HepG2 (cell line): Measurements from ENCODE around the gene KDM6B. TPM values are rescaled to one million over a fixed set of nuclear protein-coding genes. Genes with fewer than 3 reads are reported as not detected.

Experiments used
- ATAC-seq: fragments of 200-7000 bp; cut with Tn5 transposase; 3 replicates; pipeline ENCODE4 v1.9.1; 2020; ENCODE audit warnings: mild to moderate bottlenecking, moderate library complexity
- BruUV-seq: library from RNA; stranded (reverse); fragments of 400-500 nt; replicated peaks from 2 replicates; lab custom pipeline; 2021; lab: Mats Ljungman, UMichigan
- CTCF ChIA-PET: fragments of 300-600 bp; formaldehyde crosslinking; extraction: SDS; loops from one replicate; lab custom pipeline; 2021; ENCODE audit warnings: low total read pairs, inconsistent platforms, low intra/inter-chr PET ratio; lab: Yijun Ruan, JAX
- POLR2A ChIA-PET: fragments of 350-600 bp; sonication (Branson Sonifier 250); formaldehyde crosslinking; loops from one replicate; lab custom pipeline; 2020; ENCODE audit warnings: antibody characterized with exemption, inconsistent platforms; lab: Yijun Ruan, JAX
- DNase-seq: peaks from one replicate; pipeline ENCODE4 v3.0.0-alpha.2; 2015; ENCODE audit warnings: low spot score
- FAIRE-seq: peaks from 3 replicates; lab custom pipeline; 2011; peaks lifted over from hg19 to GRCh38; lab: Jason Lieb, UNC
- H2AFZ ChIP-seq: one replicate; pipeline ENCODE4 v1.6.1; 2011; ENCODE audit warnings: low read length, inconsistent platforms
- H3K27ac ChIP-seq: fragments of 300-600 bp; 3 replicates; pipeline ENCODE4 v1.8.0; 2011; ENCODE audit warnings: mixed run types, mild to moderate bottlenecking, mixed read lengths, low read length, inconsistent platforms; ENCODE audit not compliant: insufficient read depth; ENCODE audit errors: extremely low read length
- H3K27me3 ChIP-seq, 2 experiments: fragments of 200-600 bp in 1 of 2; 2 replicates in 1 of 2; 3 replicates in 1 of 2; pipeline versions ENCODE4 v1.6.0 to v1.8.0; 2011; ENCODE audit warnings: low read length in 2 of 2, mild to moderate bottlenecking in 2 of 2, moderate library complexity in 2 of 2, inconsistent platforms in 1 of 2; ENCODE audit not compliant: insufficient read depth in 2 of 2, control insufficient read depth in 1 of 2
- H3K36me3 ChIP-seq, 2 experiments: fragments of 200-600 bp in 1 of 2; replicated peaks in 1 of 2; 2 replicates in 1 of 2; 3 replicates in 1 of 2; pipeline versions ENCODE4 v1.5.1 to v1.8.0; 2011; ENCODE audit warnings: low read length in 2 of 2, inconsistent platforms in 1 of 2; ENCODE audit not compliant: insufficient read depth in 2 of 2, control insufficient read depth in 1 of 2
- H3K4me1 ChIP-seq: 2 replicates; pipeline ENCODE4 v1.5.1; 2012; ENCODE audit warnings: low read length, inconsistent platforms; ENCODE audit not compliant: insufficient read depth
- H3K4me2 ChIP-seq: 2 replicates; pipeline ENCODE4 v1.6.0; 2011; ENCODE audit warnings: low read depth, low read length, inconsistent platforms
- H3K4me3 ChIP-seq, 3 experiments: fragments of 200-600 bp in 1 of 3; sonication (generic), shearing (Covaris generic) in 1 of 3; replicated peaks in 1 of 3; 2 replicates each; pipeline ENCODE4 v1.5.1; 2011 to 2016; ENCODE audit warnings: low read length in 3 of 3, inconsistent platforms in 2 of 3, low read depth in 2 of 3, mild to moderate bottlenecking in 2 of 3, control low read depth in 1 of 3, mixed read lengths in 1 of 3; ENCODE audit not compliant: insufficient read depth in 1 of 3
- H3K79me2 ChIP-seq: one replicate; pipeline ENCODE4 v1.6.1; 2011; ENCODE audit warnings: low read length, inconsistent platforms; ENCODE audit not compliant: insufficient read depth
- H3K9ac ChIP-seq: 2 replicates; pipeline ENCODE4 v1.6.0; 2011; ENCODE audit warnings: mild to moderate bottlenecking, low read depth, low read length, inconsistent platforms; ENCODE audit not compliant: insufficient read depth
- H3K9me3 ChIP-seq: 2 replicates; pipeline ENCODE4 v1.5.1; 2012; ENCODE audit warnings: mild to moderate bottlenecking, low read length
- H4K20me1 ChIP-seq: 2 replicates; pipeline ENCODE4 v1.6.0; 2011; ENCODE audit warnings: inconsistent platforms, mild to moderate bottlenecking, low read length, moderate library complexity; ENCODE audit not compliant: insufficient read depth
- GMEB2 ChIP-seq: IDR thresholded peaks from 2 replicates; pipeline ENCODE4 v1.6.1; 2016; ENCODE audit warnings: missing biosample characterization, missing genetic modification reagents, low read depth
- HES4 ChIP-seq: sonication (generic); formaldehyde crosslinking; IDR thresholded peaks from 2 replicates; pipeline ENCODE4 v1.9.0; 2021; ENCODE audit warnings: mild to moderate bottlenecking, missing genetic modification reagents, borderline replicate concordance
- HOXA5 ChIP-seq: sonication (generic); formaldehyde crosslinking; IDR thresholded peaks from 2 replicates; pipeline ENCODE4 v1.4.0; 2020; ENCODE audit warnings: missing genetic modification reagents
- MAF1 ChIP-seq: sonication (generic); formaldehyde crosslinking; IDR thresholded peaks from 2 replicates; pipeline ENCODE4 v1.5.0; 2020; ENCODE audit warnings: missing genetic modification reagents, borderline replicate concordance
- MBNL3 ChIP-seq: fragments of 250-450 bp; sonication (Bioruptor Pico); conservative IDR thresholded peaks from 2 replicates; pipeline ENCODE4 v1.8.0; 2022; ENCODE audit warnings: mild to moderate bottlenecking, inconsistent platforms
- MED8 ChIP-seq: sonication (generic); formaldehyde crosslinking; IDR thresholded peaks from 2 replicates; pipeline ENCODE4 v1.8.1; 2023; ENCODE audit warnings: mild to moderate bottlenecking, missing genetic modification reagents; ENCODE audit not compliant: insufficient replicate concordance
- SOX6 ChIP-seq, 2 experiments: fragments of 450-650 bp in 1 of 2; sonication (generic) in 1 of 2; formaldehyde crosslinking in 1 of 2; IDR thresholded peaks; 2 replicates each; pipeline versions ENCODE4 v1.4.0 to v1.6.1; 2017 to 2020; ENCODE audit warnings: antibody characterized with exemption in 1 of 2, mild to moderate bottlenecking in 1 of 2, missing genetic modification reagents in 1 of 2
- ZNF124 ChIP-seq: sonication (generic); formaldehyde crosslinking; IDR thresholded peaks from 2 replicates; pipeline ENCODE4 v1.4.0; 2020; ENCODE audit warnings: missing genetic modification reagents
- ZNF713 ChIP-seq: sonication (generic); formaldehyde crosslinking; IDR thresholded peaks from 2 replicates; pipeline ENCODE4 v1.4.0; 2020; ENCODE audit warnings: mild to moderate bottlenecking, missing genetic modification reagents
- ZNF772 ChIP-seq: sonication (generic); formaldehyde crosslinking; IDR thresholded peaks from 2 replicates; pipeline ENCODE4 v1.5.0; 2020; ENCODE audit warnings: mild to moderate bottlenecking, missing genetic modification reagents
- ZNF777 ChIP-seq: sonication (generic); formaldehyde crosslinking; IDR thresholded peaks from 2 replicates; pipeline ENCODE4 v1.4.0; 2020; ENCODE audit warnings: missing genetic modification reagents
- WGBS: methylation state at CpG from one replicate; pipeline ENCODE4 v1.1.6; 2017; ENCODE audit warnings: low lambda C conversion rate; 5-methylcytosine and 5-hydroxymethylcytosine counted together
- in situ Hi-C: cut with HindIII; loops from 2 replicates; pipeline ENCODE4 v1.10.0; 2017; ENCODE audit warnings: low pct_unique_long_range_greater_than_20kb; ENCODE audit not compliant: extremely low pct_ligation_motif_present
- intact Hi-C: fragments of 100-400 bp; cut with micrococcal nuclease; formaldehyde crosslinking; loops from one replicate; pipeline ENCODE4 v1.10.0; 2022; ENCODE audit not compliant: unreplicated experiment
- polyA plus RNA-seq, 8 experiments: library from polyadenylated mRNA; depleted of rRNA in 3 of 8; stranded (reverse) in 7 of 8; unstranded in 1 of 8; fragments of >200 nt; fragmentation: Illumina TruSeq in 4 of 8; extraction: Trizol in 4 of 8; gene quantifications; 2 replicates each; pipeline versions ENCODE4 v1.2.1 to v1.2.3, GENCODE V29; 2011 to 2016; ENCODE audit warnings: low read depth in 4 of 8, missing spikeins in 1 of 8, mixed read lengths in 1 of 8; ENCODE audit not compliant: insufficient read depth in 1 of 8
- total RNA-seq, 5 experiments: library from RNA; depleted of rRNA; stranded (reverse); fragments of >200 nt; fragmentation: Illumina TruSeq; extraction: Trizol; gene quantifications; 2 replicates each; pipeline ENCODE4 v1.2.3, GENCODE V29; 2016; ENCODE audit warnings: low read depth in 1 of 5

The KDM6B gene
- total and polyA plus RNA-seq, 2 of the 13 experiments (the other 11 are each of a cell fraction or from before 2014, with no cell fraction given): 1.3 to 2.1 TPM

- no peak overlapping the region for H2AFZ ChIP-seq
- H3K36me3 ChIP-seq: no peaks in the 10 kb centered on the region
- 54% methylated on average over 7 of the region's 7 CpGs for WGBS
- H3K4me2 ChIP-seq: no peak overlapping the region
- in situ Hi-C loops (no loop called here), intact Hi-C loops (no loop called here)
- ChIA-PET CTCF (no interaction called here), POLR2A (no interaction called here)
- TF ChIP-seq MAF1 (CRISPR knock-in tag): no peak
- no peak for TF ChIP-seq ZNF124 (CRISPR knock-in tag)
- TF ChIP-seq MBNL3 (CRISPR knock-in tag): no peak
- no peak for TF ChIP-seq MED8
- TF ChIP-seq ZNF713 (CRISPR knock-in tag): no peak
- TF ChIP-seq ZNF777 (CRISPR knock-in tag): no peak
- TF ChIP-seq GMEB2 (CRISPR knock-in tag): no peak
- no peak for TF ChIP-seq HES4 (CRISPR knock-in tag)
- TF ChIP-seq HOXA5: no peak
- TF ChIP-seq ZNF772 (CRISPR knock-in tag): no peak
- TF ChIP-seq SOX6 (IDR thresholded peaks at IDR 0.05): no peak
- TF ChIP-seq SOX6 (CRISPR knock-in tag; IDR thresholded peaks at IDR 0.05): no peak
- DNase-seq (no peak), ATAC-seq (no peak), FAIRE-seq (no peak)
- H3K9ac ChIP-seq: no peak overlapping the region
- H3K27me3 ChIP-seq: peaks cover 1 to 16% of the 10 kb centered on the region in 2 experiments; a peak in 2 of 5 replicates
- no TSS peak for BruUV-seq
- no peaks in the 10 kb centered on the region for H3K79me2 ChIP-seq
- peaks cover 31% of the 10 kb centered on the region for H3K4me1 ChIP-seq
- H3K27ac ChIP-seq: no peak overlapping the region
- no peaks in the 10 kb centered on the region for H4K20me1 ChIP-seq
- H3K4me3 ChIP-seq: no peak overlapping the region
- H3K9me3 ChIP-seq: no peaks in the 10 kb centered on the region
Observed at GRCh38 chr17:7881276-7882054, 47.4 kb downstream of the KDM6B start.
